ENCODE measurements around the gene MT1E. TPM values are rescaled to one million over a fixed set of nuclear protein-coding genes. Genes with fewer than 3 reads are reported as not detected.
"Not testable (repeated sequence)": the region's sequence is repeated elsewhere in the genome, so short reads cannot be mapped to it uniquely, and the experiment has no call there.

MT1E gene
- total RNA-seq, 2 experiments from 2014 or later, result 100 to 154 TPM

- POLR2A ChIA-PET; H3K36me3 Mint-ChIP-seq (ENCODE audit: low read depth); H3K4me3 Mint-ChIP-seq; DNase-seq; H3K9me3 Mint-ChIP-seq; H3K27ac Mint-ChIP-seq: not testable (repeated sequence)
- CTCF ChIA-PET, result interaction anchor here (0.7 kb wide), 1 partner anchor 182 kb away, joined by 3 read pairs; no protein-coding TSS in a partner anchor
- H3K27me3 Mint-ChIP-seq, result peaks cover 54% of the 10 kb centered on the region
- peaks cover 29% of the 10 kb centered on the region for H3K4me1 Mint-ChIP-seq
These were observed 49.0 kb downstream of the MT1E start for GRCh38 chr16:56674570-56674969.

- Mint-ChIP-seq H3K9me3 (no peaks in the 10 kb centered on the region), H3K27me3 (peaks cover 43% of the 10 kb centered on the region), H3K36me3 (ENCODE audit: low read depth) (no peaks in the 10 kb centered on the region), H3K27ac (peak overlapping the region; percentile 70), H3K4me1 (peaks cover 25% of the 10 kb centered on the region), H3K4me3 (peak overlapping the region; percentile 56)
- DNase-seq, result peak; percentile 60
- CTCF ChIA-PET, result interaction anchor here (0.6 to 2.6 kb wide), 8 partner anchors 9 to 249 kb away, joined by 3 to 13 read pairs (median 4); no protein-coding TSS in a partner anchor
- POLR2A ChIA-PET, result interaction anchor here (1.1 kb wide), 1 partner anchor 50 kb away, joined by 5 read pairs; the partner anchor contains the start of gene MT1E
These were observed 50.2 kb downstream of the MT1E start for GRCh38 chr16:56675685-56676210.

Other genes starting within 250 kb of the MT1E start
- 10 to 100 TPM; 52.5 to 58.5 TPM for gene AMFR, start 200.2 kb upstream of the MT1E start, total RNA-seq
- 100 to 1,000 TPM; 213 to 241 TPM for gene NUDT21, start 174.4 kb upstream of the MT1E start, total RNA-seq
- gene OGFOD1, start 174.2 kb upstream of the MT1E start, total RNA-seq, result 10 to 100 TPM; 43.8 to 44.2 TPM
- gene BBS2, start 105.8 kb upstream of the MT1E start, total RNA-seq, result 10 to 100 TPM; 16.7 to 21.5 TPM
- not detected for gene MT4, start 60.7 kb upstream of the MT1E start, total RNA-seq
- 1 to 10 TPM; 3.0 to 3.8 TPM for gene MT3, start 36.3 kb upstream of the MT1E start, total RNA-seq
- gene MT2A, start 17.2 kb upstream of the MT1E start, total RNA-seq, result 100 to 1,000 TPM; 146 to 268 TPM
- not detected for gene MT1M, start 6.9 kb downstream of the MT1E start, total RNA-seq
- not detected for gene MT1A, start 12.9 kb downstream of the MT1E start, total RNA-seq
- not detected for gene MT1B, start 26.1 kb downstream of the MT1E start, total RNA-seq
- gene MT1F, start 32.2 kb downstream of the MT1E start, total RNA-seq, result 10 to 100 TPM; 19.6 to 24.3 TPM
- gene MT1G, start 42.3 kb downstream of the MT1E start, total RNA-seq, result 10 to 100 TPM in 1 of 2 experiments, 1 to 10 TPM in 1; 8.0 to 10.2 TPM
- gene MT1H, start 44.0 kb downstream of the MT1E start, total RNA-seq, result under 1 TPM; 0.62 TPM
- 10 to 100 TPM; 57.6 to 59.1 TPM for gene MT1X, start 56.7 kb downstream of the MT1E start, total RNA-seq
- gene NUP93, start 104.3 kb downstream of the MT1E start, total RNA-seq, result 10 to 100 TPM; 85.0 to 85.9 TPM
- not detected for gene SLC12A3, start 239.4 kb downstream of the MT1E start, total RNA-seq